ENCODE results near the gene TCF19.

DNA sequence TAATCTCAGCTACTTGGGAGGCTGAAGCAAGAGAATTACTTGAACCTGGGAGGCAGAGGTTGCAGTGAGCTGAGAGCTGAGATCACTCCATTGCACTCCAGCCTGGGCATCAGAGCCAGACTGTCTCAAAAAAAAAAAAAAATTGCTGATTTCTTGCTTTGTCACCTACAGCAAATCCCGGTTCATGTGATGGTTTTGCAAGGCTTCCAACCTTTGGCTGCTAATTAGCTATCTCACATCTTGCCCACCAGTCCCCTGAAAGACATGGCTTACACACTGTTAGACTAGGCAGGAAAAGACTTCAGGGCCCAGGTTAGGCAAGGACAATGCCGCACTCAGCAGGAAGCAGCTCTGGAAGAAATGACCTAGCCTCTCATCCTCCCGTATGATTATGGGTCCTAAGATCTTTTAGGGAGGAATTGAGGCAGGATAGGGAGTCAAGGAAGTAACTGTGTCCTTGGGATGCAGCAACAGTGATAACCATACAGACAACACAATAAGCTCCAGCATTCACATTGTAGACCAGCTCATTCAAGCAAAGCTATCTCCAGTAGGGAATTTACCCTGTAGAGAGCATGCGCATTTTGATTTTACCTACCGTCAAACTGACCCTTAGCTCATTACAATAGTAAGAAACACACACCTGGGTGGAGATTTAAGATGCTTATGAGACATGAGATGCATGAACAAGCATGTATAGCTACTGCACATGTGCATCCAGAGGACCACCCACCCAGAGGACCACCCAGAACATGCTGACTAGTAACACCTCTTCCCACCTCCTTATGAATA, 52.5 kb downstream of the TCF19 start:
- TF ChIP-seq, protein P1, sequence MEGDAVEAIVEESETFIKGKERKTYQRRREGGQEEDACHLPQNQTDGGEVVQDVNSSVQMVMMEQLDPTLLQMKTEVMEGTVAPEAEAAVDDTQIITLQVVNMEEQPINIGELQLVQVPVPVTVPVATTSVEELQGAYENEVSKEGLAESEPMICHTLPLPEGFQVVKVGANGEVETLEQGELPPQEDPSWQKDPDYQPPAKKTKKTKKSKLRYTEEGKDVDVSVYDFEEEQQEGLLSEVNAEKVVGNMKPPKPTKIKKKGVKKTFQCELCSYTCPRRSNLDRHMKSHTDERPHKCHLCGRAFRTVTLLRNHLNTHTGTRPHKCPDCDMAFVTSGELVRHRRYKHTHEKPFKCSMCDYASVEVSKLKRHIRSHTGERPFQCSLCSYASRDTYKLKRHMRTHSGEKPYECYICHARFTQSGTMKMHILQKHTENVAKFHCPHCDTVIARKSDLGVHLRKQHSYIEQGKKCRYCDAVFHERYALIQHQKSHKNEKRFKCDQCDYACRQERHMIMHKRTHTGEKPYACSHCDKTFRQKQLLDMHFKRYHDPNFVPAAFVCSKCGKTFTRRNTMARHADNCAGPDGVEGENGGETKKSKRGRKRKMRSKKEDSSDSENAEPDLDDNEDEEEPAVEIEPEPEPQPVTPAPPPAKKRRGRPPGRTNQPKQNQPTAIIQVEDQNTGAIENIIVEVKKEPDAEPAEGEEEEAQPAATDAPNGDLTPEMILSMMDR (conservative IDR thresholded peaks at IDR 0.05 in 1 of 2, IDR thresholded peaks at IDR 0.05 in 1 of 2; ENCODE audit: low read depth in 1 of 2, low read length in 2 of 2), result no peak
- TF ChIP-seq EZH2 (IDR thresholded peaks at IDR 0.05; ENCODE audit: low read length, missing control alignments), result no peak

Data from fibroblast of lung (primary cell).